HUDEP-2 (cell line): Measurements from ENCODE around the gene OR5K3.

ENCODE experiments used
- DNase-seq, 76 experiments: peaks; one replicate each; lab custom pipeline; 2025; ENCODE audit not compliant: unreplicated experiment in 76 of 76; lab: John Stamatoyannopoulos, UW

OR5K3 gene

DNA sequence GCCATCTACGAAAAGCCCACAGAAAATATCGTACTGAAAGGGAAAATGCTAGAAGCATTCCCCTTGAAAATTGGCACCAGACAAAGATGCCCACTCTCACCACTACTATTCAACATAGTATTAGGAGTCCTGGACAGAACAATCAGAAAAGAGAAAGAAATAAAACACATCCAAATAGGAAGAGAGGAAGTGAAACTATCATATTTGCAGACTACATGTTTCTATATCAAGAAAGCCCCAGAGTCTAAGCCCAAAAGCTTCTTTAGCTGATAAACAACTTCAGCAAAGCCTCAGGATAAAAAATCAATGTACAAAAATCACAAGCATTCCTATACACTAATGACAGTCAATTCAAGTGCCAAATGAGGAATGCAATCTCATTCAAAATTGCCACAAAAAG, 15.6 kb downstream of the OR5K3 start:
- DNase-seq: no peak

DNA sequence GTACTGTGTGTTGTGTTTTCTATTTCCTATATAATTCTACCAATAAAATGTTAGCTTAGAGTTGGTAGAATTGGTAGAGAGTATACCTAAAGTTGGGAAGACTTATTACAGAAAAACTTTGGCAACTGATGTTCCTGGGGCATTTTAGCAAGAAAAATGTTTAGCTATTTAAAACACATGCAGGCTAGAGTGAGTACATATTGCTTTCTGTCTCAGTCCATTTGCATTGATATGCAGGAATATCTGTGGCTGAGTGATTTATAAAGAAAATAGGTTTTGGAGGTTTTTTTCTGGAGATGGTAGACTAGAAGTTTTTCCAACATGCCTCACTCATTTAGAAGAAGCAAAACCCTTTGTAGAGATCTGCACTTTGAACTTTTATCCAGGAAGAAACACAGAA, 42.1 kb downstream of the OR5K3 start:
- no peak for DNase-seq

DNA sequence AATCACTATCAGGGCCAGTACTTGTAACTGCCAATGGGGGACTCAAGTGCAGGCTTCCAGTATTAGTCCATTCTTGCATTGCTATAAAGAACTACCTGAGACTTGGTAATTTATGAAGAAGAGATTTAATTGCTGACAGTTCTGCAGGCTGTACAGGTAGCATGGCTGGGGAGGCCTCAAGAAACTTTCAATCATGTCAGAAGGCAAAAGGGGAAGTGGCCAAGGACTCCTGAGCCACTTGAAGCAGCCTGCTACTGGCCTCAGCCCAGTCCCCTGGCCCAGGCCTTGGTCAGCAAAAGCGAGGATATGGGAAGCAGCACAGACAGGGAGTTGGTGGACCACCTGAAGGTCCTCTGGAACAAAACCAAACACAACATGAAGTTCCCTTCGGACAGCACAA, 43.3 kb downstream of the OR5K3 start:
- no peak for DNase-seq

DNA sequence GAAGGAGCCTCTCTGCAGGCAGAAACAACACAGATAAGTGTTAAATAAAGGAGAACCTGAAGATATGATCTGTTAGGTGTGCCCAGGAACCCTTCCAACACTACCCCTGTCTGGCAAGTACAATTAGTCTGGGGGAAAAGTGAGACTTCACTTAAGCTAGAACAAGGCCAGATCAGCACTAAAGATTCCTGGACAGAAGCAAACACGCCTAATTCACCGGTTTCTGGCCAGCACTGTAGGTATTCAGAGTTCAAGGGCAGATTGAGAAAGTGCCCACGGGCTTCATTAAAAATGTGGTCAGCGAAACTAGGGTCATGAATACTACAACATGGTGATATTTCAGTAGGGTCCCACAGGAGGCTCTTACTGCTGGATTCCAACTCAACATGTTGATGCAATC, 43.9 kb downstream of the OR5K3 start:
- no peak for DNase-seq

DNA sequence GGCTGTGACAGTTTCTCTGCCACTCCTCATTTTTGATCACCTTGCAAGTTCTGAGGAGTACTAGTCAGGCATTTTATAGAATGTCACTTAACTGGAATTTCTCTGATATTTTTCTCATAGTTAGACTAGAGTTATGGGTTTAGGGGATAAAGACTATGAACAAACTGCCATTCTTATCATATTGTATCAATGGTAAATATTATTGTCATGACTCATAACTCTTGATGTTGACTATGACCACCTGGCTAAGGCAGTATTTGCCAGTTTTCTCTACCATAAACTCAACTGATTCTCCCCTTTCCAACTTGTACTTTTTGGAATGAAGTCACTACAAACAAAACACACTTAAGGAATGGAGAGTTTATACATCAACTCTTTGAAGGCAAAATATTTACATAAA, 49.8 kb downstream of the OR5K3 start:
- no peak for DNase-seq
